ENCODE data around the gene SNTB2.

GRCh38 chr16:69193855-69194254 is 6.9 kb downstream of the SNTB2 start:
- TF ChIP-seq CTCF (IDR thresholded peaks at IDR 0.05) (no peak), POLR2AphosphoS5 (IDR thresholded peaks at IDR 0.05) (no peak), EP300 (IDR thresholded peaks at IDR 0.05) (no peak), POLR2A (IDR thresholded peaks at IDR 0.05) (no peak)
